CD4-positive, CD25-positive, alpha-beta regulatory T cell (primary cell): ENCODE results near the gene BCAR3. TPM values are rescaled to one million over a fixed set of nuclear protein-coding genes. Genes with fewer than 3 reads are reported as not detected.

ENCODE experiments used
- ATAC-seq, 2 donors: fragments of 150-1000 bp; cut with Tn5 transposase; one replicate each; pipeline ENCODE4 v1.10.0; 2021; ENCODE audit warnings: low read depth in 2 of 2, moderate number of reproducible peaks in 2 of 2, moderate library complexity in 1 of 2
- DNase-seq, 3 donors: peaks; one replicate each; pipeline versions ENCODE4 v3.0.0 to v3.0.0-alpha.2; 2012 to 2022; ENCODE audit warnings: mixed read lengths in 1 of 3
- H3K27ac ChIP-seq: one replicate; pipeline ENCODE4 v1.7.0; 2013; ENCODE audit warnings: mild to moderate bottlenecking, low read length; ENCODE audit not compliant: insufficient read depth, poor library complexity, severe bottlenecking
- H3K27me3 ChIP-seq: one replicate; pipeline ENCODE4 v1.7.0; 2013; ENCODE audit warnings: low read length; ENCODE audit not compliant: control insufficient read depth, insufficient read depth
- H3K36me3 ChIP-seq: one replicate; pipeline ENCODE4 v1.7.0; 2013; ENCODE audit warnings: mild to moderate bottlenecking, low read length, moderate library complexity; ENCODE audit not compliant: control insufficient read depth, insufficient read depth
- H3K4me1 ChIP-seq: 2 replicates; pipeline ENCODE4 v1.7.0; 2013; ENCODE audit warnings: mild to moderate bottlenecking, low read length; ENCODE audit not compliant: insufficient read depth, control insufficient read depth, poor library complexity, severe bottlenecking
- H3K4me3 ChIP-seq: one replicate; pipeline ENCODE4 v1.7.0; 2013; ENCODE audit warnings: low read depth, mild to moderate bottlenecking, low read length, moderate library complexity
- H3K9me3 ChIP-seq, 2 experiments: 1 replicate in 1 of 2; 2 replicates in 1 of 2; pipeline ENCODE4 v1.7.0; 2013; ENCODE audit warnings: low read length in 2 of 2, mild to moderate bottlenecking in 1 of 2, moderate library complexity in 1 of 2; ENCODE audit not compliant: control insufficient read depth in 2 of 2
- H3K27ac Mint-ChIP-seq, 3 donors: one replicate each; pipeline ENCODE4 v1.8.0; 2020 to 2022; ENCODE audit warnings: mild to moderate bottlenecking in 3 of 3, mixed read lengths in 3 of 3, moderate library complexity in 2 of 3
- H3K27me3 Mint-ChIP-seq: one replicate; pipeline ENCODE4 v1.8.0; 2022; ENCODE audit warnings: mild to moderate bottlenecking, mixed read lengths
- H3K36me3 Mint-ChIP-seq: one replicate; pipeline ENCODE4 v1.8.0; 2020; ENCODE audit warnings: mixed read lengths
- H3K4me1 Mint-ChIP-seq, 4 donors: one replicate each; pipeline ENCODE4 v1.8.0; 2020 to 2022; ENCODE audit warnings: mixed read lengths in 4 of 4, mild to moderate bottlenecking in 1 of 4
- H3K4me3 Mint-ChIP-seq, 4 donors: one replicate each; pipeline ENCODE4 v1.8.0; 2020 to 2022; ENCODE audit warnings: mild to moderate bottlenecking in 4 of 4, mixed read lengths in 4 of 4, moderate library complexity in 3 of 4
- H3K9me3 Mint-ChIP-seq, 7 donors: one replicate each; pipeline ENCODE4 v1.8.0; 2020 to 2022; ENCODE audit warnings: mixed read lengths in 7 of 7, mild to moderate bottlenecking in 3 of 7, moderate library complexity in 2 of 7
- polyA plus RNA-seq, 4 donors: library from polyadenylated mRNA; unstranded; fragments of 300-500 nt; fragmentation: Illumina TruSeq; gene quantifications; one replicate each; pipeline ENCODE4 v1.2.3, GENCODE V29; 2021
- total RNA-seq: library from RNA; stranded (reverse); gene quantifications from one replicate; pipeline ENCODE4 v1.2.3, GENCODE V29; 2022

BCAR3 gene
- total and polyA plus RNA-seq, 5 donors from 2014 or later = 0.44 to 0.62 (median 0.49) TPM; not detected in 2

DNA sequence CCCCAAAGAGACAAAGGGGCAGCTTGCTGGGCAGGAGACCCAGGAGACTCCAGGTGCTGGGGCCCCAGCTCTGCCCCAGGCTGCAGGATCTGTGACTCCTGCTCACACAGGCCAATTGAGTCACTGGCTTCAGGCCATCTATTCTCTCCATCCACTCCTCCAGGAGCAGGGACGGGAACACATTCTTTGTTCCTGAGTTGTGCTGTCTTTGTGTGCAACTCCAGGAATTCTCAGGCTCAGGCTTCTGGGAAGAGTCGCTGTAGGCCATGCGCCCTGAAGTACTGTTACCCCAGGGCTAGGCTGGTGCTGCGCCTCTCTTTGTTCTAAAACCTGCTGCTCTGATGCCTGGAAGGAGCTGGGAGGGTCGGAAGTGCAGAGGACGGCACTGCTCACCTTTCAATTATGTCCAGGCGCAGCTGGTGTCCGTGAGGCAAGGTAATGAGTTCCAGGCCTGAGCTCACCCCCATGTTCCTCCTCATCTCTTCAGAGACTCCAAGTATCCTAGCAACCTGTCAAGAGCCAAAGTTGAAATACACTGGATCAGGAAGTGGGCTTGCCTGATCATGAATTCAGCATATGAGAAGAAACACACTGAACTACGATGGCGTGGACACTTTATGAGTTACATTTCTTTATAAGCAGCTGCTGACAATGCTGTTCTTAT, 105.9 kb downstream of the BCAR3 start:
- DNase-seq = no peak
- Mint-ChIP-seq H3K27ac (no peak overlapping the region), H3K9me3 (no peaks in the 10 kb centered on the region), H3K36me3 (no peaks in the 10 kb centered on the region), H3K4me1 (no peaks in the 10 kb centered on the region), H3K4me3 (no peak overlapping the region), H3K27me3 (no peaks in the 10 kb centered on the region)
- Histone ChIP-seq H3K4me3 (no peak overlapping the region), H3K9me3 (no peaks in the 10 kb centered on the region), H3K36me3 (no peaks in the 10 kb centered on the region), H3K27ac (no peak overlapping the region), H3K27me3 (no peaks in the 10 kb centered on the region), H3K4me1 (no peaks in the 10 kb centered on the region)
- ATAC-seq = no peak

DNA sequence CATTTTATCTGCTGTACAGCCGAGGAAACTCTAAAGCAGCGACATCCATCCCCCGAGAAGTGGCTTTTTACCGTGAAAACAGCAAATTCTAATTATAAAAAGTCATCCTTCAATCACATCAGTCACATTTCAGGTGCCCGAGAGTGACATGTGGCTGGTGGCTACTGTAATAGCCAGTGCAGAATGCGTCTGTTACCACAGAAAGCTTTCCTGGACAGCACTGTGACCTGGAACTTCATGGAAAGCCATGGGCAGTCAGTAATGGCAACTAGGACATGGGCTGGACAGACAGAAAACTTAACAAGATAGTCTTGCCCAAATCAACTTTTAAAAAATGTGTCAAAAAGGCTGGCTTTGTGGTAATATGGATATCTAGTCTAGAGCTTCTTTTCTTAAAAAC, 106.6 kb downstream of the BCAR3 start:
- Histone ChIP-seq H3K36me3 (no peaks in the 10 kb centered on the region), H3K27me3 (no peaks in the 10 kb centered on the region), H3K4me1 (no peaks in the 10 kb centered on the region), H3K27ac (no peak overlapping the region), H3K4me3 (no peak overlapping the region), H3K9me3 (no peaks in the 10 kb centered on the region)
- Mint-ChIP-seq H3K4me1 (no peaks in the 10 kb centered on the region), H3K4me3 (no peak overlapping the region), H3K36me3 (no peaks in the 10 kb centered on the region), H3K9me3 (no peaks in the 10 kb centered on the region), H3K27me3 (no peaks in the 10 kb centered on the region), H3K27ac (no peak overlapping the region)
- DNase-seq (no peak), ATAC-seq (no peak)

DNA sequence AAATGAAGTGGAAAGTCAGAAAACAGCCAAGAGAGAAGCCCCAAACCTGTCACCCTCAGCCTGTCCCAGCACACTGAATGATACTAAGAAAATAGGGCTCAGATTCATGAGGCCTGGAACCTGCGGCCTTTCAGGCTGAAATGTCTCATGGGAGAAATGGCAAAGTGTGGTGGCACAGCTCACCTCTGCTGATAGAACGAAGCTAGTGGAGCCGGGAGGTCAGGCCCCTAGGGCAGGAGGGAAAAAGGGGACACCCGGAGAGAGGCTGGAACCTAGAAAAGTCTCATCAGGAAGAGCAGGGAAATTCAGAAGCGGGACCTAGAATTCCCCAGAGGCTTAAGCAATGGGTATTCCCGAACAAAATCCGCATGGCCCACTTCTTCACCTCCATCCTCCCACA, 107.1 kb downstream of the BCAR3 start:
- no peak for DNase-seq
- Histone ChIP-seq H3K27ac (no peak overlapping the region), H3K9me3 (no peaks in the 10 kb centered on the region), H3K4me3 (no peak overlapping the region), H3K27me3 (no peaks in the 10 kb centered on the region), H3K36me3 (no peaks in the 10 kb centered on the region), H3K4me1 (no peaks in the 10 kb centered on the region)
- Mint-ChIP-seq H3K27me3 (no peaks in the 10 kb centered on the region), H3K4me3 (no peak overlapping the region), H3K4me1 (no peaks in the 10 kb centered on the region), H3K9me3 (no peaks in the 10 kb centered on the region), H3K36me3 (no peaks in the 10 kb centered on the region), H3K27ac (no peak overlapping the region)
- ATAC-seq = no peak

DNA sequence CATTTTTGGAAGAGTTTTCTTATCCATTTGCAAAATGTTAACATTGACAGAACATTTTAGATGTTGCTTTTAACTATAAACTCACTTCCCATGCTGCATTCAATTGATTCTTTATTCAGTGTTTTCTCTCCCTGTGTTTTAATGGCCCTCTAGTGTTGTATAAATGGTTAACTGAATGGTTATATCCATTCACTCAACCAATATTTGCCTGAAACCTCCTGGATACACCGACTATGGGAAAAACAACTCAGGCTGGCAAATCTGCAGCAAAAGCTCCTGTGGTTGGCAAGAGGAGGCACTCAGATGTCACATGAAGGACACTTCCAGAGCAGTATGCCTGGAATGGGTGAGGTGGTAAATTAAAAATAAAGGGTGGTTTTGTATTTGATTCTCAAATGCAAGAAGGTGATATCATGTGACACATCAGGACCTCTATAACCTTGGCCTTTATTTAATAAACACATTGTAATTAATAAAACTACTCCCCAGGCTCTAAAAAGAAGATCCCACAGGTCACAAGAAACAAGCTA, 107.6 kb downstream of the BCAR3 start:
- ATAC-seq = no peak
- Mint-ChIP-seq H3K27ac (peak overlapping the region in 1 of 3 donors; percentile 9), H3K27me3 (no peaks in the 10 kb centered on the region)

DNA sequence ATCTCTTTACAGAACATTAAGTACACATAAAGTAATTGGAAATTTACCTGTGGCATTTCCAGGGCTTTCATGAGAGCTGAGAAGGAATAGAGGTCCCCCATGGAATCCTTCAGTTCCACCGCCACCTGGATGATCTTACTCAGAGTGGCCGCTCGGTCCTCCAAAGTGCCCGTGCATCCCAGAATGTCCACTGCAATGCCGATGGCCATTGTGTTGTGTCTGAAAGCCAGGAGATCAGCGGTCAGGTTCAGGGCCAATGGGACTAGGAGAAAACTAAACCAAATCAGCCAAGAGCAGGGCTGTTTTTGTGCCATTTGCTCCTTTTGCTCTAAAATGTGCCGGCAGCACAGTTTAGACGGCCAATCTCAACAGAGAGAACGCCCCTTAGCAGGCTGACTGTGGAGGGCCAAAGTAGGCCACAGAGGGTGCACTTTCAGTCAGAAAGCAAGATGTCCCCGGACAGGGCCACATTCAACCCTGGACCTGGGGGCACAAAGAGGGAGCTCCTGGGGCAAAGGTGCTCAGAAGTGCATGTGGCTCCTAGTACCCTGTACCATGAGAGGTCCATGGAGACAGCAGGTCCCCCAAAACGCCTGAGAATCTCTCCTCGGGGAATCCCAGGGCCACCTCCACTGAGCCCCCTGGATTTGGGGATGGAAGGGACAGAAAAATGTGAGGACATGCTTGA, 109.9 kb downstream of the BCAR3 start:
- Histone ChIP-seq H3K27me3 (no peaks in the 10 kb centered on the region), H3K9me3 (no peaks in the 10 kb centered on the region), H3K36me3 (no peaks in the 10 kb centered on the region), H3K27ac (no peak overlapping the region), H3K4me3 (no peak overlapping the region), H3K4me1 (no peaks in the 10 kb centered on the region)
- Mint-ChIP-seq H3K4me3 (no peak overlapping the region), H3K9me3 (no peaks in the 10 kb centered on the region), H3K4me1 (no peaks in the 10 kb centered on the region), H3K27ac (no peak overlapping the region), H3K36me3 (no peaks in the 10 kb centered on the region), H3K27me3 (no peaks in the 10 kb centered on the region)
- ATAC-seq (no peak), DNase-seq (no peak)

More for the DNA sequence above, 107.6 kb downstream of the BCAR3 start:
- DNase-seq = no peak
- Histone ChIP-seq H3K27me3 (no peaks in the 10 kb centered on the region), H3K36me3 (no peaks in the 10 kb centered on the region), H3K4me1 (no peaks in the 10 kb centered on the region), H3K4me3 (no peak overlapping the region), H3K9me3 (no peaks in the 10 kb centered on the region), H3K27ac (no peak overlapping the region)
- Mint-ChIP-seq H3K4me1 (no peaks in the 10 kb centered on the region), H3K36me3 (no peaks in the 10 kb centered on the region), H3K9me3 (no peaks in the 10 kb centered on the region), H3K4me3 (no peak overlapping the region)

DNA sequence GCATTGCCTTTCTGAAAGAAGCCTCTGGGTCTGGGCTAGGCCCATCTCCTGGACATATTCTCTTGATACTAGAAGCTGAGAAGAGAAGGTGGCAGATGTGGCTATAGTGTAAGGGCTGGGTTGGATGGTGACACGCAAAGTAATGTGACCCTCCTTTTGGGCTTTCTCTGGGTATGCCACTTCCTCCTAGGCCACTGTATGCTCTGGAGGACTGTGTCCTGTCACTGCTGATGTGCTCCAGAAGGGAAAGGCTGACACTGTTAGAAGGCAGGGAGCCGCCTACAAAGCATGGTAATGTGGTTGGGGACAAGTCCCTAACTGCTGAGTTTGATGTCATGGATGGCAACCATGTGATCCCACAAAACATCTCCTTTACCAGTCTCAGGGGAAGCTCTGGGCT, 112.1 kb downstream of the BCAR3 start:
- no peaks in the 10 kb centered on the region for H3K9me3 ChIP-seq
- Mint-ChIP-seq H3K4me3 (no peak overlapping the region), H3K27me3 (no peaks in the 10 kb centered on the region), H3K27ac (peak overlapping the region in 1 of 3 donors; percentile 55), H3K9me3 (no peaks in the 10 kb centered on the region), H3K36me3 (no peaks in the 10 kb centered on the region), H3K4me1 (no peaks in the 10 kb centered on the region)
- H3K4me3 ChIP-seq = no peak overlapping the region
- DNase-seq (no peak), ATAC-seq (no peak)
- no peak overlapping the region for H3K27ac ChIP-seq
- H3K4me1 ChIP-seq = no peaks in the 10 kb centered on the region
- H3K27me3 ChIP-seq = no peaks in the 10 kb centered on the region
- H3K36me3 ChIP-seq = no peaks in the 10 kb centered on the region

DNA sequence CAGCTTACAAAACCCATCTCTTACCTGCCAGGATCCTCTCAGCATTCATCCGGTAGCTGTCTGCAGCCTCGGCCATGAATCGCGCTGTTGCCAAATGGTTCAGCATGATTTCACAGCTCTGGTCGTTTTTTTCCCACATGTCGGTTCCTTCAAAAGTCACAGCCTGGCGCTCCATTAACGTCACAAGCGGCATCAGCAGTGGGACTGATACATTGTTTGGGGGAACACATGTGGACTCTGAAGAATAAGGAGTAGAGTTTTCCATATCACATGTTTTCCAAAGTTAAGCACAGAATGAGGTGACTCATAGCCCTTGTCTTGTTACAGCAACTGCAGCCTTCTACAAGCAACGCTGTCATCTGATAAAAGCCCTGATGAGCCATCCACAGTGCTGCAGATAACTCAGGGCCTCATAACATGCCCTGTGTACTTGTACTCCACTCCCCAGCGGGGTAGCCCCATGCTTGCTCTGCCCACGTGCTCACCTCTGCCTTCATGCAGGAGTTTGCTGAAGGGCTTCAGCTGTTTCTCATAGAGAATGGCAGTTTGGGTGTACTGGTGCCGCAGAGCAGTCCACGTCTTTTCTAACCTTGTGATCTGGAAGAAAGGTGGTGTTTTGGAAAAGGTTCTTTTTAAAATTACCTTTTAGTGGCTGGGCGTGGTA, 114.2 kb downstream of the BCAR3 start:
- H3K36me3 Mint-ChIP-seq = no peaks in the 10 kb centered on the region
- no peaks in the 10 kb centered on the region for H3K4me1 Mint-ChIP-seq
- H3K27me3 ChIP-seq = no peaks in the 10 kb centered on the region
- H3K27ac ChIP-seq = no peak overlapping the region
- H3K4me3 ChIP-seq = no peak overlapping the region
- H3K36me3 ChIP-seq = no peaks in the 10 kb centered on the region
- H3K9me3 Mint-ChIP-seq = no peaks in the 10 kb centered on the region
- no peaks in the 10 kb centered on the region for H3K4me1 ChIP-seq
- no peaks in the 10 kb centered on the region for H3K27me3 Mint-ChIP-seq
- DNase-seq (no peak), ATAC-seq (no peak)
- no peaks in the 10 kb centered on the region for H3K9me3 ChIP-seq
- H3K4me3 Mint-ChIP-seq = no peak overlapping the region
- H3K27ac Mint-ChIP-seq = no peak overlapping the region
